GM18907 (cell line): ENCODE results near the gene SAMSN1.
"Not testable (repeated sequence)": the region's sequence is repeated elsewhere in the genome, so short reads cannot be mapped to it uniquely, and the experiment has no call there.

Source experiments
- ATAC-seq: cut with Tn5 transposase; IDR thresholded peaks from one replicate; pipeline ENCODE4 v1.9.1; 2021; ENCODE audit warnings: mild to moderate bottlenecking, moderate library complexity; ENCODE audit not compliant: unreplicated experiment

SAMSN1 gene

GRCh38 chr21:14567331-14568279 lies 21.5 kb upstream of the SAMSN1 start:
- no peak for ATAC-seq

GRCh38 chr21:14566894-14567293 lies 20.8 kb upstream of the SAMSN1 start:
- ATAC-seq, result no peak

DNA sequence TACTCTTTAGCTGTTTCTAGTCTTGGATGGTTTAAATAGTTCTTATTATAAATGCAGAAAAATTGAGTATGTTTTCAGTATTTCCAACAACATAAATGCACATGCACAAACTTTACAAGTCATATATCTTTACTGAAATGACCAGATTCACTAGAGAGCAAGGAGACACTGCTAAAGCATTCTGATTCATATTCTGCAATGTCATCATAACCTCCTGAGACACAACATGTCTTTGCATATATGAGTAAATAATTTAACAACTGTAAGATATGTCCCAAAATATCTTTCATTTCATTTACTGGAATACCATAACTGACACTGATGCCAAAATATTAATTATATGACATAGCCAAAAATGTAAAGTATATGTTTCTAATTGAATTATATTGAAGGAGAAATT lies 16.8 kb upstream of the SAMSN1 start:
- no peak for ATAC-seq

DNA sequence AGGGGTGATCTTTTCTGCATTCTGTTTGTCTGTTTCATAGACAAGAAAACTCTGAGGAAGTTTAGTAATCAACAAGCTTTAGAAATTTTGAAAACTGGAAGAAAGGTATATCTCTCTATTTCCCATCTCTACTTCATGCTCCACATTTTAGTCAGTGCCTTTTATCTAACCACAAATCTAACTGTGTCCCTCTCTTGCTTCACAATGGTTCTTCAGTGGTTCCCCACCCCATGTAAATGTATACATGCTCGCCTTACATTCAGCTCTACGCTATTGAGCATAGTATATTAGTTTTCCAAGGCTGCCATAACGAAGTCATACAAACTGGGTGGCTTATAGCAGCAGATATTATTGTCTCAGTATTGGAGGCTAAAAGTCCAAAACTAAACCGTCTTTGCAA lies 14.4 kb upstream of the SAMSN1 start:
- no peak for ATAC-seq

GRCh38 chr21:14560139-14560538 lies 14.0 kb upstream of the SAMSN1 start:
- ATAC-seq, result no peak

- no peak for ATAC-seq
Observed at GRCh38 chr21:14559102-14559501, 13.0 kb upstream of the SAMSN1 start.

GRCh38 chr21:14557413-14557812 lies 11.3 kb upstream of the SAMSN1 start:
- peak; percentile 52 for ATAC-seq

DNA sequence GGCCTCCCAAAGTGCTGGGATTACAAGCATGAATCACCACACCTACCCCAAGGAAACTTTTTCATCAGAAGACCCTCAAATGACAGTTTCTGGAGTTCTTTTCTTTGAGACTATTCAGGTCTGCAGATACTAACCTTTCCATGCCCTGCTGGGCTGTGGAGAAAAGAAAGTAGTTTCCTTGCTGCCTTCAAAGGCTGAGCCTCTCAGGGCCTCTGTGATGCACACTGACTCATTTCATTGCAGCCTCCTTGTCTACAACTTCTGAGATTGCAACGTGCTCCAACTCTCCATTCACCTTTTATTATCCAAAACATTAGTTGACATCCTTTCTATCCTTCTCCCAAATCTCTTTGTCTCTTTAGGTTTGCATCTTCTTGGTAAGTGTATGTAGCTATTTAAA lies 8.8 kb upstream of the SAMSN1 start:
- no peak for ATAC-seq

DNA sequence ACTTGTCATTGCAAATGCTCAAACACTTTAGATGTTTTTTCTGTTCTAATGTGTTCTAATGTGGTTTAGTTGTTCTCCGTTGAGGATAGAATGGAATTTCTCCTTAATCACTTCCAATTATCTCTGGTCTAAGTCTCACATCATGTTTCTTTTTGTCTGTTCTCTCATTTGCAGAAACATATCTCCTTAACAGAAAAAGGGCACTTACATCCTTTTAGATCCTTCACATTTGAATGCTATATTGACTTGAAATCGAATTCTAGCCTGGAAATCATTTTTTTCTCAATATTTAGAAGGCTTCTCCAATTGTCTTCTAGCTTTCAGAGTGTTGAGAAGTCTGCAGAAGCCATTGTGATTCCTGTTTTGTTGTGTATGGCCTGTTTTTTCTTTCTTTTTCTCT lies 7.3 kb upstream of the SAMSN1 start:
- ATAC-seq, result no peak

GRCh38 chr21:14551741-14552140 lies 5.6 kb upstream of the SAMSN1 start:
- ATAC-seq, result no peak

- no peak for ATAC-seq
Observed at GRCh38 chr21:14550135-14550534, 4.0 kb upstream of the SAMSN1 start.

DNA sequence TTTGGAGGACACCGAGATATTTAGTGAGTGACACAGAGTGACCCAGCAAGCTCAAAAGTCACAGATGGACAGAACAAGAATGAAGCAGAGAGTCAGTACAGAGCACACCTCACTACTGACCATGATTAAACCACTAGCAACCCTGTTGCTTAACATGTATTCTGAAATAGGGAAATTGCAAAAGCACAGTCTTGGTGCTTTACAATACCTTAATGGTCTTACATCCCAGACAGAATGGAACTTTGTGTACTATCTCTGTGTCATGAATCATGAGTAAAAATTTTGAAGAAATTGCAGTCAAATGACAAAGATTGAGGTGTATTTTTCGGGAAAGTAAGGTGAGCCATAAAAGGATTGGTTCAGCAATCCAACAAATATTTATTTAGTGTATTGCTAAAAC lies 2.7 kb upstream of the SAMSN1 start:
- ATAC-seq, result no peak

GRCh38 chr21:14547834-14548513 lies 1.9 kb upstream of the SAMSN1 start:
- ATAC-seq, result no peak

GRCh38 chr21:14546719-14547118 lies 604 bp upstream of the SAMSN1 start:
- not testable (repeated sequence) for ATAC-seq

GRCh38 chr21:14543983-14544382 lies 2.1 kb downstream of the SAMSN1 start:
- no peak for ATAC-seq

DNA sequence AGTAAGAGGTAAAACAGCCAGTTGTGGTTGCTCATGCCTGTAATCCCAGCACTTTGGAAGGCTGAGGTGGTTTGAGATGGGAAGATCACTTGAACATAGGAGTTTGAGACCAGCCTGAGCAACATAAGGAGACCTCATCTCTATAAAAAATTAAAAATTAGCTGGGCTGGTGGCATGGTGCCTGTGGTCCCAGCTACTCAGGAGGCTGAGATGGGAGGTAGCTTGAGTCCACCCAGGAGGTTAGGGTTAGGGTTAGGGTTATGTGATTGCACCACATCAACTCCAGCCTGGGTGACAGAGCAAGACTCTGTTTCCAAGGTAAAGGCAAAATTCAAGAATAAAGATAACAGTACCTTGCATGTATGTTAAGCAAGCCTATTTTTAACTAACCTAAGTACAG lies 3.5 kb downstream of the SAMSN1 start:
- ATAC-seq, result no peak

- peak; percentile 36 for ATAC-seq
Observed at GRCh38 chr21:14541841-14542490, 4.1 kb downstream of the SAMSN1 start.

- ATAC-seq, result no peak
Observed at GRCh38 chr21:14538483-14538882, 7.6 kb downstream of the SAMSN1 start.

DNA sequence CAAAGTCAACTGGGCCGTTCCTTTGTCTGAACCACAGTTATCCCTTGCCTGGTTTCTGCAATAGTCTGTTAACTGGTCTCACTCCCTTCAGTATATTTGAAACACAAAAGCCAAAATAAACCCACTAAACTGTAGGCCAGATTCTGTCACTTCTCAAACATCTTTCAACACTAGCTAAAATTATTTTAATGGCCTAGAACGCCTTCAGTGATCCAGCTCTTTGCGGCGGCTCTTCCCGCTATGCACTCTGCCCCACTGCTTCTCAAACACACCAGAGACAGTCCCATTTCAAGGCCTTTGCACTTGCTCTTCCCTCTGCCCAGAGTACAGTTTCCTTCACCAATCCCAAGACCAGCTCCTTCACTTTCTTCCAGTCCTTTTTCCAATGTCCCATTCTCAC lies 9.2 kb downstream of the SAMSN1 start:
- ATAC-seq, result no peak

GRCh38 chr21:14535702-14536101 lies 10.4 kb downstream of the SAMSN1 start:
- no peak for ATAC-seq

GRCh38 chr21:14533499-14534428 lies 12.4 kb downstream of the SAMSN1 start:
- ATAC-seq, result peak; percentile 85
